ENCODE results near the gene CCT8. TPM values are rescaled to one million over a fixed set of nuclear protein-coding genes. Genes with fewer than 3 reads are reported as not detected.

Gene CCT8
- total RNA-seq, 1 experiment from 2014 or later, result 335 TPM

DNA sequence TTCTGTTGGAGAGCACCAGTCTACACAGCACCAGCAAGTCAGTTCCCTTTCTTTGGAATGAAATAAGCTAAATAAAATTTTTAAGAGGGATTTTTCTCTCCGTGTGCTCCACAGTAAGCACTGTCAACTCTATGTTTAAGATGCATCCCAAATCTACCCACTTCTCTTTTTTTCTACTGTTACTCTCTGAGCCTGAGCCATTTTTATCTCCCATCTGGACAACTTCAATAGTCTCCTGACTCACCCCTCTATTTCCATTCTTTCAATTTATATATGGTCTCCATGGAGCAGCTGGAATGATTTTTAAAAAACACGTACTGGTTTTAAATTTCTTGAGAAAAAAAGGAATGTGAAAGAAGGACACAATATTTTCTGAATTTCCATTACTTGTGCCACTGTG, 24.7 kb upstream of the CCT8 start:
- H3K27ac Mint-ChIP-seq, result no peak overlapping the region
- H3K36me3 Mint-ChIP-seq, result no peaks in the 10 kb centered on the region
- peaks cover 5% of the 10 kb centered on the region; the same call in 1 of the 2 replicates for H3K9me3 Mint-ChIP-seq
- no peak overlapping the region for H3K4me3 Mint-ChIP-seq
- H3K27me3 Mint-ChIP-seq (ENCODE audit: low read depth), result no peaks in the 10 kb centered on the region
- ChIA-PET CTCF (interaction anchor here (0.8 kb wide), 1 partner anchor 278 kb away, joined by 3 read pairs; no protein-coding TSS in a partner anchor), POLR2A (no interaction called here)
- ATAC-seq, result no peak
- peaks cover 9% of the 10 kb centered on the region for H3K4me1 Mint-ChIP-seq
- no peak for DNase-seq (ENCODE audit: low spot score)
- TF ChIP-seq FOXJ3 (CRISPR knock-in tag; IDR thresholded peaks at IDR 0.05; ENCODE audit: borderline replicate concordance) (no peak), ESRRA (CRISPR knock-in tag; IDR thresholded peaks at IDR 0.05; ENCODE audit: borderline replicate concordance) (no peak), NFATC4 (CRISPR knock-in tag; IDR thresholded peaks at IDR 0.05) (no peak), CREM (CRISPR knock-in tag; IDR thresholded peaks at IDR 0.05) (no peak), HMGA2 (CRISPR knock-in tag; IDR thresholded peaks at IDR 0.05) (no peak), TP53 (CRISPR knock-in tag; IDR thresholded peaks at IDR 0.05) (no peak), JUN (CRISPR knock-in tag; IDR thresholded peaks at IDR 0.05) (no peak), EMX1 (CRISPR knock-in tag; IDR thresholded peaks at IDR 0.05) (no peak)
- TF ChIP-seq, protein P1, sequence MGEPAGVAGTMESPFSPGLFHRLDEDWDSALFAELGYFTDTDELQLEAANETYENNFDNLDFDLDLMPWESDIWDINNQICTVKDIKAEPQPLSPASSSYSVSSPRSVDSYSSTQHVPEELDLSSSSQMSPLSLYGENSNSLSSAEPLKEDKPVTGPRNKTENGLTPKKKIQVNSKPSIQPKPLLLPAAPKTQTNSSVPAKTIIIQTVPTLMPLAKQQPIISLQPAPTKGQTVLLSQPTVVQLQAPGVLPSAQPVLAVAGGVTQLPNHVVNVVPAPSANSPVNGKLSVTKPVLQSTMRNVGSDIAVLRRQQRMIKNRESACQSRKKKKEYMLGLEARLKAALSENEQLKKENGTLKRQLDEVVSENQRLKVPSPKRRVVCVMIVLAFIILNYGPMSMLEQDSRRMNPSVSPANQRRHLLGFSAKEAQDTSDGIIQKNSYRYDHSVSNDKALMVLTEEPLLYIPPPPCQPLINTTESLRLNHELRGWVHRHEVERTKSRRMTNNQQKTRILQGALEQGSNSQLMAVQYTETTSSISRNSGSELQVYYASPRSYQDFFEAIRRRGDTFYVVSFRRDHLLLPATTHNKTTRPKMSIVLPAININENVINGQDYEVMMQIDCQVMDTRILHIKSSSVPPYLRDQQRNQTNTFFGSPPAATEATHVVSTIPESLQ (CRISPR knock-in tag; IDR thresholded peaks at IDR 0.05), result no peak
- TF ChIP-seq, protein P2, sequence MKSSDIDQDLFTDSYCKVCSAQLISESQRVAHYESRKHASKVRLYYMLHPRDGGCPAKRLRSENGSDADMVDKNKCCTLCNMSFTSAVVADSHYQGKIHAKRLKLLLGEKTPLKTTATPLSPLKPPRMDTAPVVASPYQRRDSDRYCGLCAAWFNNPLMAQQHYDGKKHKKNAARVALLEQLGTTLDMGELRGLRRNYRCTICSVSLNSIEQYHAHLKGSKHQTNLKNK (CRISPR knock-in tag; IDR thresholded peaks at IDR 0.05), result no peak
- TF ChIP-seq, protein P3, sequence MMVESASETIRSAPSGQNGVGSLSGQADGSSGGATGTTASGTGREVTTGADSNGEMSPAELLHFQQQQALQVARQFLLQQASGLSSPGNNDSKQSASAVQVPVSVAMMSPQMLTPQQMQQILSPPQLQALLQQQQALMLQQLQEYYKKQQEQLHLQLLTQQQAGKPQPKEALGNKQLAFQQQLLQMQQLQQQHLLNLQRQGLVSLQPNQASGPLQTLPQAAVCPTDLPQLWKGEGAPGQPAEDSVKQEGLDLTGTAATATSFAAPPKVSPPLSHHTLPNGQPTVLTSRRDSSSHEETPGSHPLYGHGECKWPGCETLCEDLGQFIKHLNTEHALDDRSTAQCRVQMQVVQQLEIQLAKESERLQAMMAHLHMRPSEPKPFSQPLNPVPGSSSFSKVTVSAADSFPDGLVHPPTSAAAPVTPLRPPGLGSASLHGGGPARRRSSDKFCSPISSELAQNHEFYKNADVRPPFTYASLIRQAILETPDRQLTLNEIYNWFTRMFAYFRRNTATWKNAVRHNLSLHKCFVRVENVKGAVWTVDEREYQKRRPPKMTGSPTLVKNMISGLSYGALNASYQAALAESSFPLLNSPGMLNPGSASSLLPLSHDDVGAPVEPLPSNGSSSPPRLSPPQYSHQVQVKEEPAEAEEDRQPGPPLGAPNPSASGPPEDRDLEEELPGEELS (CRISPR knock-in tag; IDR thresholded peaks at IDR 0.05), result no peak
- TF ChIP-seq, protein P4, sequence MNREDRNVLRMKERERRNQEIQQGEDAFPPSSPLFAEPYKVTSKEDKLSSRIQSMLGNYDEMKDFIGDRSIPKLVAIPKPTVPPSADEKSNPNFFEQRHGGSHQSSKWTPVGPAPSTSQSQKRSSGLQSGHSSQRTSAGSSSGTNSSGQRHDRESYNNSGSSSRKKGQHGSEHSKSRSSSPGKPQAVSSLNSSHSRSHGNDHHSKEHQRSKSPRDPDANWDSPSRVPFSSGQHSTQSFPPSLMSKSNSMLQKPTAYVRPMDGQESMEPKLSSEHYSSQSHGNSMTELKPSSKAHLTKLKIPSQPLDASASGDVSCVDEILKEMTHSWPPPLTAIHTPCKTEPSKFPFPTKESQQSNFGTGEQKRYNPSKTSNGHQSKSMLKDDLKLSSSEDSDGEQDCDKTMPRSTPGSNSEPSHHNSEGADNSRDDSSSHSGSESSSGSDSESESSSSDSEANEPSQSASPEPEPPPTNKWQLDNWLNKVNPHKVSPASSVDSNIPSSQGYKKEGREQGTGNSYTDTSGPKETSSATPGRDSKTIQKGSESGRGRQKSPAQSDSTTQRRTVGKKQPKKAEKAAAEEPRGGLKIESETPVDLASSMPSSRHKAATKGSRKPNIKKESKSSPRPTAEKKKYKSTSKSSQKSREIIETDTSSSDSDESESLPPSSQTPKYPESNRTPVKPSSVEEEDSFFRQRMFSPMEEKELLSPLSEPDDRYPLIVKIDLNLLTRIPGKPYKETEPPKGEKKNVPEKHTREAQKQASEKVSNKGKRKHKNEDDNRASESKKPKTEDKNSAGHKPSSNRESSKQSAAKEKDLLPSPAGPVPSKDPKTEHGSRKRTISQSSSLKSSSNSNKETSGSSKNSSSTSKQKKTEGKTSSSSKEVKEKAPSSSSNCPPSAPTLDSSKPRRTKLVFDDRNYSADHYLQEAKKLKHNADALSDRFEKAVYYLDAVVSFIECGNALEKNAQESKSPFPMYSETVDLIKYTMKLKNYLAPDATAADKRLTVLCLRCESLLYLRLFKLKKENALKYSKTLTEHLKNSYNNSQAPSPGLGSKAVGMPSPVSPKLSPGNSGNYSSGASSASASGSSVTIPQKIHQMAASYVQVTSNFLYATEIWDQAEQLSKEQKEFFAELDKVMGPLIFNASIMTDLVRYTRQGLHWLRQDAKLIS (CRISPR knock-in tag; IDR thresholded peaks at IDR 0.05; ENCODE audit: borderline replicate concordance), result no peak

DNA sequence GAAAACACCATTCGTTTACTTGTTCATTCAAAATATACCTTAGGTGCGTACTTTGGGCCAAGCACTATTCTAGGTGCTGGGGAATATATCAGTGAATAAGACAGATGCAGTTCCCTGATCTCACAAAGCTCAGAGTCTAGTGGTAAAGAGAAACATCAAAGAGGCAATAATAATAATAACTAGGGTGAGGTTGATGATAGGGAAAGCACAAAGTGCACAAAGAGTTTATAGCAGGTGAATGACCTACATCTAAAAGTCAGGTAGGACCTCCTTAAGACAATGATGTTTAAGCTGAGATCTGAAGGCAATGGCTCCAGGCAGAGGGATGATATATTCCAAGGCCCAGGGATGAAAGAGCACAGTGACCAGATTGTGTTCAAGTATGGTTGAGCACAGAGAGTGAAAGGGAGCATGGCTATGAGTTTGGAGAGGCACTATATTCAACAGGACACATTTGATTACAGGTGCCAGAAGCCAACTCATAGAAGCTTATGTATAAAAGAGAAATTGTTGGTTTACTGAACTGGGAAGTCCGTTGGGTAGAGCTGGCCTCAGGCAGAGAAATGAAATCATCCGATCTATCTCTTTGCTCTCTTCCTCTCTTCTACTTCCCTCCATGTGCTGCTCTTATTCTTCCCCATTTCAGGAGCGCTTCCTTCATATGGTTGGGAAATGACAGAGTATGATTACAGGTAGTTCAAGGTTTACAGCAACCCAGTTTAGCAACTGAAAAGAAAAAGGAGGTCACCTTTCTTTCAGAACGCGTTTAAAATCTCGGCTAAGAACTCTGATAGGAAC, 23.0 kb upstream of the CCT8 start:
- Mint-ChIP-seq H3K4me3 (no peak overlapping the region), H3K27ac (no peak overlapping the region), H3K27me3 (ENCODE audit: low read depth) (no peaks in the 10 kb centered on the region; the same call in 1 of the 2 replicates), H3K36me3 (no peaks in the 10 kb centered on the region), H3K4me1 (peaks cover 9% of the 10 kb centered on the region), H3K9me3 (peaks cover 5% of the 10 kb centered on the region; the same call in 1 of the 2 replicates)
- POLR2A ChIA-PET, result no interaction called here
- ATAC-seq (no peak), DNase-seq (ENCODE audit: low spot score) (no peak)
- CTCF ChIA-PET, result interaction anchor here (0.9 to 2.0 kb wide), 3 partner anchors 8 to 280 kb away, joined by 3 to 7 read pairs (median 4); no protein-coding TSS in a partner anchor
- TF ChIP-seq EMX1 (CRISPR knock-in tag; IDR thresholded peaks at IDR 0.05) (no peak), NR3C1 (CRISPR knock-in tag; conservative IDR thresholded peaks at IDR 0.05; ENCODE audit: low read depth) (no peak), NR1H2 (CRISPR knock-in tag; IDR thresholded peaks at IDR 0.05) (no peak)
- TF ChIP-seq, protein P5, sequence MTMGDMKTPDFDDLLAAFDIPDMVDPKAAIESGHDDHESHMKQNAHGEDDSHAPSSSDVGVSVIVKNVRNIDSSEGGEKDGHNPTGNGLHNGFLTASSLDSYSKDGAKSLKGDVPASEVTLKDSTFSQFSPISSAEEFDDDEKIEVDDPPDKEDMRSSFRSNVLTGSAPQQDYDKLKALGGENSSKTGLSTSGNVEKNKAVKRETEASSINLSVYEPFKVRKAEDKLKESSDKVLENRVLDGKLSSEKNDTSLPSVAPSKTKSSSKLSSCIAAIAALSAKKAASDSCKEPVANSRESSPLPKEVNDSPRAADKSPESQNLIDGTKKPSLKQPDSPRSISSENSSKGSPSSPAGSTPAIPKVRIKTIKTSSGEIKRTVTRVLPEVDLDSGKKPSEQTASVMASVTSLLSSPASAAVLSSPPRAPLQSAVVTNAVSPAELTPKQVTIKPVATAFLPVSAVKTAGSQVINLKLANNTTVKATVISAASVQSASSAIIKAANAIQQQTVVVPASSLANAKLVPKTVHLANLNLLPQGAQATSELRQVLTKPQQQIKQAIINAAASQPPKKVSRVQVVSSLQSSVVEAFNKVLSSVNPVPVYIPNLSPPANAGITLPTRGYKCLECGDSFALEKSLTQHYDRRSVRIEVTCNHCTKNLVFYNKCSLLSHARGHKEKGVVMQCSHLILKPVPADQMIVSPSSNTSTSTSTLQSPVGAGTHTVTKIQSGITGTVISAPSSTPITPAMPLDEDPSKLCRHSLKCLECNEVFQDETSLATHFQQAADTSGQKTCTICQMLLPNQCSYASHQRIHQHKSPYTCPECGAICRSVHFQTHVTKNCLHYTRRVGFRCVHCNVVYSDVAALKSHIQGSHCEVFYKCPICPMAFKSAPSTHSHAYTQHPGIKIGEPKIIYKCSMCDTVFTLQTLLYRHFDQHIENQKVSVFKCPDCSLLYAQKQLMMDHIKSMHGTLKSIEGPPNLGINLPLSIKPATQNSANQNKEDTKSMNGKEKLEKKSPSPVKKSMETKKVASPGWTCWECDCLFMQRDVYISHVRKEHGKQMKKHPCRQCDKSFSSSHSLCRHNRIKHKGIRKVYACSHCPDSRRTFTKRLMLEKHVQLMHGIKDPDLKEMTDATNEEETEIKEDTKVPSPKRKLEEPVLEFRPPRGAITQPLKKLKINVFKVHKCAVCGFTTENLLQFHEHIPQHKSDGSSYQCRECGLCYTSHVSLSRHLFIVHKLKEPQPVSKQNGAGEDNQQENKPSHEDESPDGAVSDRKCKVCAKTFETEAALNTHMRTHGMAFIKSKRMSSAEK (CRISPR knock-in tag; IDR thresholded peaks at IDR 0.05; ENCODE audit: borderline replicate concordance), result no peak
- TF ChIP-seq, protein P6, sequence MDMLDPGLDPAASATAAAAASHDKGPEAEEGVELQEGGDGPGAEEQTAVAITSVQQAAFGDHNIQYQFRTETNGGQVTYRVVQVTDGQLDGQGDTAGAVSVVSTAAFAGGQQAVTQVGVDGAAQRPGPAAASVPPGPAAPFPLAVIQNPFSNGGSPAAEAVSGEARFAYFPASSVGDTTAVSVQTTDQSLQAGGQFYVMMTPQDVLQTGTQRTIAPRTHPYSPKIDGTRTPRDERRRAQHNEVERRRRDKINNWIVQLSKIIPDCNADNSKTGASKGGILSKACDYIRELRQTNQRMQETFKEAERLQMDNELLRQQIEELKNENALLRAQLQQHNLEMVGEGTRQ (CRISPR knock-in tag; IDR thresholded peaks at IDR 0.05), result no peak
- TF ChIP-seq, protein P7, sequence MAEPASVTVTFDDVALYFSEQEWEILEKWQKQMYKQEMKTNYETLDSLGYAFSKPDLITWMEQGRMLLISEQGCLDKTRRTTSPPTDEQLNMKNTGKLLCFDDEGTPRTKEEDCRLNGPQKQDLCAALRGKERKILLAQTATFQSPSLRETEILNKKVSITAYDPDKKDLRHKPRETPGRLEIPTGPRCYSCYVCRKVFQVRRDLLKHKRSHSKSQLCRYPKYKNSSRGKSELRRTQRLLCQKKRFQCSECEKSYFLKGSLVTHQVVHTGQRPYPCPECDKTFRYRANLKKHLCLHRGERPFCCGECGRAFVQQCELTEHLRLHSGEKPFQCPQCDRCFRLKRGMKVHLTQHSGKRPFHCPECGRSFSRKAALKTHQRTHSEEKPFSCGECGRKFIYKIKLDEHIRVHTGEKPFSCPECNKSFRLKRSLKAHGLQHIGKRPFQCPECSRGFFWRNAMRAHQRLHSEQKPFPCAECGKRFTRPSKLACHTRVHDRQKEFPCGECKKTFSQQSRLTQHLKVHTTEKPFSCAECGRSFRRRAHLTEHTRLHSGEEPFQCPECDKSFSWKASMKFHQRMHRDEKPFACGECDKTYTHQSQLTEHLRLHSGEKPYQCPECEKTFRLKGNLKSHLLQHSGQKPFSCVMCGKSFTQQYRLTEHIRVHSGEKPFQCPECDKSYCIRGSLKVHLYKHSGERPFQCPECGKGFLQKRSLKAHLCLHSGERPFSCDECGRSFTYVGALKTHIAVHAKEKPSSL (CRISPR knock-in tag; conservative IDR thresholded peaks at IDR 0.05), result no peak

Data from WTC11 (cell line).